HG03045 (cell line): ENCODE measurements around the gene MICAL3.
"Not testable (repeated sequence)": the region's sequence is repeated elsewhere in the genome, so short reads cannot be mapped to it uniquely, and the experiment has no call there.

Experiments
- ATAC-seq: cut with Tn5 transposase; IDR thresholded peaks from one replicate; pipeline ENCODE4 v1.9.1; 2021; ENCODE audit warnings: mild to moderate bottlenecking, moderate library complexity; ENCODE audit not compliant: unreplicated experiment

Gene MICAL3

GRCh38 chr22:18000441-18001039 is 23.8 kb downstream of the MICAL3 start:
- ATAC-seq, result no peak

GRCh38 chr22:17999851-18000250 is 24.5 kb downstream of the MICAL3 start:
- ATAC-seq, result no peak

GRCh38 chr22:17998913-17999312 is 25.4 kb downstream of the MICAL3 start:
- ATAC-seq, result no peak

- ATAC-seq, result no peak
Observed at GRCh38 chr22:17997456-17997855, 26.9 kb downstream of the MICAL3 start.

- not testable (repeated sequence) for ATAC-seq
Observed at GRCh38 chr22:17995256-17995655, 29.1 kb downstream of the MICAL3 start.

GRCh38 chr22:17994424-17995108 is 29.8 kb downstream of the MICAL3 start:
- no peak for ATAC-seq

GRCh38 chr22:17992976-17993375 is 31.4 kb downstream of the MICAL3 start:
- not testable (repeated sequence) for ATAC-seq

- not testable (repeated sequence) for ATAC-seq
Observed at GRCh38 chr22:17991992-17992391, 32.4 kb downstream of the MICAL3 start.

- ATAC-seq, result no peak
Observed at GRCh38 chr22:17990942-17991341, 33.4 kb downstream of the MICAL3 start.

- no peak for ATAC-seq
Observed at GRCh38 chr22:17990147-17990546, 34.2 kb downstream of the MICAL3 start.

- no peak for ATAC-seq
Observed at GRCh38 chr22:17988800-17989513, 35.4 kb downstream of the MICAL3 start.

- no peak for ATAC-seq
Observed at GRCh38 chr22:17985606-17986005, 38.8 kb downstream of the MICAL3 start.

- not testable (repeated sequence) for ATAC-seq
Observed at GRCh38 chr22:17985071-17985470, 39.3 kb downstream of the MICAL3 start.

GRCh38 chr22:17984114-17984513 is 40.2 kb downstream of the MICAL3 start:
- no peak for ATAC-seq

GRCh38 chr22:17982572-17983141 is 41.7 kb downstream of the MICAL3 start:
- no peak for ATAC-seq

- no peak for ATAC-seq
Observed at GRCh38 chr22:17981497-17981896, 42.9 kb downstream of the MICAL3 start.

- no peak for ATAC-seq
Observed at GRCh38 chr22:17980638-17981051, 43.7 kb downstream of the MICAL3 start.

- no peak for ATAC-seq
Observed at GRCh38 chr22:17980015-17980590, 44.3 kb downstream of the MICAL3 start.

- no peak for ATAC-seq
Observed at GRCh38 chr22:17978027-17978426, 46.3 kb downstream of the MICAL3 start.

- no peak for ATAC-seq
Observed at GRCh38 chr22:17977371-17977770, 47.0 kb downstream of the MICAL3 start.

GRCh38 chr22:17976121-17976520 is 48.2 kb downstream of the MICAL3 start:
- no peak for ATAC-seq
